Spleen (tissue), 7 donors: Measurements from ENCODE around the gene ENKD1.

Source experiments
- POLR2A ChIP-seq, 3 donors: fragments of 450-650 bp; IDR thresholded peaks; one replicate each; pipeline ENCODE4 v1.5.1; 2017; ENCODE audit warnings: antibody characterized with exemption in 3 of 3, mild to moderate bottlenecking in 1 of 3
- TF ChIP-seq, protein P1 (sequence below), 11 experiments: fragments of 200-600 bp in 7 of 11; fragments of 450-650 bp in 4 of 11; sonication (generic) in 4 of 11; IDR thresholded peaks in 8 of 11; conservative IDR thresholded peaks in 3 of 11; 1 replicate in 7 of 11; 2 replicates in 4 of 11; pipeline versions ENCODE4 v1.4.0 to v1.8.0; 2016 to 2021; ENCODE audit warnings: antibody characterized with exemption in 11 of 11, inconsistent platforms in 4 of 11, mild to moderate bottlenecking in 1 of 11
- donor health status: DM: no; HTN: no; CAD: no; lungs with moderate emphysema.
- donor health status: DM: no; HTN: no; CAD: no.
- donor health status: DM: no; HTN: no; CAD: no.

DNA sequence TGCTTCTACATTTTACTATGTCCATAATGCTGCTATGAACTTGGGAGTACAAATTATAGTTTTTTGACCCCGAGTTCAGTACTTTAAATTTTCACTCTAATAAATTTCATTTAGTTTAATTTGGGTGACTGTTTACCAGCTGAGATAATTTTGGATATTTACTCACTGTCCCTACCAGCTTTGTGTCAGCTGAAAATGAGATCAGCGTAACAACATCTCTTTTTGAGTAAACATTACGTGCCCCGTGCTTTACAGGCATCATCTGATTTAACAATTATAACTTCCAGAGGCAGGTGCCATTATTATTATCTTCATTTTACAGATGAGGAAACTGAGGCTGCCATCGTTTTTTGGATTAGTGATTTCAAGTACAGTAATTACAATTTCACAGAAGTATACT is 37.6 kb upstream of the ENKD1 start:
- no peak for TF ChIP-seq POLR2A (IDR thresholded peaks at IDR 0.05)
- TF ChIP-seq, protein P1, sequence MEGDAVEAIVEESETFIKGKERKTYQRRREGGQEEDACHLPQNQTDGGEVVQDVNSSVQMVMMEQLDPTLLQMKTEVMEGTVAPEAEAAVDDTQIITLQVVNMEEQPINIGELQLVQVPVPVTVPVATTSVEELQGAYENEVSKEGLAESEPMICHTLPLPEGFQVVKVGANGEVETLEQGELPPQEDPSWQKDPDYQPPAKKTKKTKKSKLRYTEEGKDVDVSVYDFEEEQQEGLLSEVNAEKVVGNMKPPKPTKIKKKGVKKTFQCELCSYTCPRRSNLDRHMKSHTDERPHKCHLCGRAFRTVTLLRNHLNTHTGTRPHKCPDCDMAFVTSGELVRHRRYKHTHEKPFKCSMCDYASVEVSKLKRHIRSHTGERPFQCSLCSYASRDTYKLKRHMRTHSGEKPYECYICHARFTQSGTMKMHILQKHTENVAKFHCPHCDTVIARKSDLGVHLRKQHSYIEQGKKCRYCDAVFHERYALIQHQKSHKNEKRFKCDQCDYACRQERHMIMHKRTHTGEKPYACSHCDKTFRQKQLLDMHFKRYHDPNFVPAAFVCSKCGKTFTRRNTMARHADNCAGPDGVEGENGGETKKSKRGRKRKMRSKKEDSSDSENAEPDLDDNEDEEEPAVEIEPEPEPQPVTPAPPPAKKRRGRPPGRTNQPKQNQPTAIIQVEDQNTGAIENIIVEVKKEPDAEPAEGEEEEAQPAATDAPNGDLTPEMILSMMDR (IDR thresholded peaks at IDR 0.05 in 8 of 11, conservative IDR thresholded peaks at IDR 0.05 in 3 of 11): no peak
